DOHH2 (cell line): Measurements from ENCODE around the gene GTF3C1.

Experiments used
- EZH2phosphoT487 ChIP-seq: fragments of 200-600 bp; sonication (generic); IDR thresholded peaks from 2 replicates; pipeline ENCODE4 v1.6.1; 2017; ENCODE audit warnings: borderline replicate concordance, mild to moderate bottlenecking, antibody characterized with exemption, low read length, moderate library complexity, mixed read lengths
- TF ChIP-seq, protein P1 (sequence below): fragments of 200-600 bp; sonication (generic); IDR thresholded peaks from one replicate; pipeline ENCODE4 v1.5.1; 2014; ENCODE audit warnings: antibody characterized with exemption, mild to moderate bottlenecking, low read depth, low read length; ENCODE audit not compliant: poor library complexity, severe bottlenecking

DNA sequence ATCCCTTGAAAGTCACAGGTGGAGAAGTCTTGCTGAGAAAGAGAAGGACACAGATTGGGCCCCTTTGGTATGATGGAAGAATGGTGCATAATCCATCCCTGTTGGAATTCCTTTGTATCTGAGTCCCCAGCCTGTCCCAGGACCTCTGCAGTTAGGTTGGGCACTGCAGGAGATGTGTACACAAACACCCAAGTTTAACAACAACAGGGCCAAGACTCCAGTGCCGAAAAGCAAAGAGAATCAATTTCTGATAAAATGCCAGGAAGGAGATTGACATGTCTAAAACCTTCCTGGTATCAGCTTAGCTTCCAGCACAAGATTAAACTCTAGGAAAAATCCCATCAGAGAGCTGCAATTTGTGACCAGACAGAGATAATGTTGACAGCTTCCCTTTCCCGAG is 33.2 kb upstream of the GTF3C1 start:
- TF ChIP-seq, protein P1, sequence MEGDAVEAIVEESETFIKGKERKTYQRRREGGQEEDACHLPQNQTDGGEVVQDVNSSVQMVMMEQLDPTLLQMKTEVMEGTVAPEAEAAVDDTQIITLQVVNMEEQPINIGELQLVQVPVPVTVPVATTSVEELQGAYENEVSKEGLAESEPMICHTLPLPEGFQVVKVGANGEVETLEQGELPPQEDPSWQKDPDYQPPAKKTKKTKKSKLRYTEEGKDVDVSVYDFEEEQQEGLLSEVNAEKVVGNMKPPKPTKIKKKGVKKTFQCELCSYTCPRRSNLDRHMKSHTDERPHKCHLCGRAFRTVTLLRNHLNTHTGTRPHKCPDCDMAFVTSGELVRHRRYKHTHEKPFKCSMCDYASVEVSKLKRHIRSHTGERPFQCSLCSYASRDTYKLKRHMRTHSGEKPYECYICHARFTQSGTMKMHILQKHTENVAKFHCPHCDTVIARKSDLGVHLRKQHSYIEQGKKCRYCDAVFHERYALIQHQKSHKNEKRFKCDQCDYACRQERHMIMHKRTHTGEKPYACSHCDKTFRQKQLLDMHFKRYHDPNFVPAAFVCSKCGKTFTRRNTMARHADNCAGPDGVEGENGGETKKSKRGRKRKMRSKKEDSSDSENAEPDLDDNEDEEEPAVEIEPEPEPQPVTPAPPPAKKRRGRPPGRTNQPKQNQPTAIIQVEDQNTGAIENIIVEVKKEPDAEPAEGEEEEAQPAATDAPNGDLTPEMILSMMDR: no peak
- no peak for TF ChIP-seq EZH2phosphoT487
